Osteoblast (primary cell): ENCODE measurements around the gene PTX4. TPM values are rescaled to one million over a fixed set of nuclear protein-coding genes. Genes with fewer than 3 reads are reported as not detected.
"Not testable (repeated sequence)": the region's sequence is repeated elsewhere in the genome, so short reads cannot be mapped to it uniquely, and the experiment has no call there.

ENCODE experiments used
- DNase-seq: peaks from one replicate; pipeline ENCODE4 v3.0.0; 2011; ENCODE audit warnings: low spot score, mixed read lengths; ENCODE audit not compliant: insufficient read length; ENCODE audit errors: missing footprints
- H2AFZ ChIP-seq: 2 replicates; pipeline ENCODE4 v1.6.0; 2011; ENCODE audit warnings: mild to moderate bottlenecking, low read length
- H3K27ac ChIP-seq: 2 replicates; pipeline ENCODE4 v1.5.1; 2011; ENCODE audit warnings: mild to moderate bottlenecking, low read depth, low read length, moderate library complexity
- H3K27me3 ChIP-seq: 2 replicates; pipeline ENCODE4 v1.6.0; 2012; ENCODE audit warnings: mild to moderate bottlenecking, control low read depth, inconsistent platforms, low read length, moderate library complexity; ENCODE audit not compliant: insufficient read depth
- H3K36me3 ChIP-seq: 2 replicates; pipeline ENCODE4 v1.5.1; 2011; ENCODE audit warnings: mild to moderate bottlenecking, low read length, control low read depth, moderate library complexity; ENCODE audit not compliant: insufficient read depth
- H3K4me1 ChIP-seq: 2 replicates; pipeline ENCODE4 v1.5.1; 2011; ENCODE audit warnings: mild to moderate bottlenecking, low read length, control low read depth, moderate library complexity; ENCODE audit not compliant: insufficient read depth
- H3K4me2 ChIP-seq: 2 replicates; pipeline ENCODE4 v1.6.0; 2011; ENCODE audit warnings: mild to moderate bottlenecking, low read length; ENCODE audit not compliant: insufficient read depth
- H3K4me3 ChIP-seq: fragments of 200-600 bp; sonication (generic); 3 replicates; pipeline ENCODE4 v1.5.1; 2012; ENCODE audit warnings: mild to moderate bottlenecking, low read length, inconsistent platforms; ENCODE audit not compliant: insufficient read depth
- H3K79me2 ChIP-seq: 2 replicates; pipeline ENCODE4 v1.6.0; 2012; ENCODE audit warnings: mild to moderate bottlenecking, low read length, control low read depth, inconsistent platforms; ENCODE audit not compliant: insufficient read depth
- H3K9me3 ChIP-seq: 2 replicates; pipeline ENCODE4 v1.5.1; 2011; ENCODE audit warnings: low read depth, low read length, control low read depth
- H4K20me1 ChIP-seq: 2 replicates; pipeline ENCODE4 v1.6.0; 2012; ENCODE audit warnings: mild to moderate bottlenecking, low read length, control low read depth; ENCODE audit not compliant: insufficient read depth
- total RNA-seq: library from RNA; depleted of rRNA; stranded (reverse); fragments of >200 nt; gene quantifications from 2 replicates; pipeline ENCODE4 v1.2.3, GENCODE V29; 2012
- TF ChIP-seq, protein P1 (sequence below): IDR thresholded peaks from 2 replicates; pipeline ENCODE4 v1.5.1; 2011; ENCODE audit warnings: mild to moderate bottlenecking, low read depth, low read length, moderate library complexity; ENCODE audit errors: extremely low read depth

Gene PTX4
- total RNA-seq, 1 donor = not detected

DNA sequence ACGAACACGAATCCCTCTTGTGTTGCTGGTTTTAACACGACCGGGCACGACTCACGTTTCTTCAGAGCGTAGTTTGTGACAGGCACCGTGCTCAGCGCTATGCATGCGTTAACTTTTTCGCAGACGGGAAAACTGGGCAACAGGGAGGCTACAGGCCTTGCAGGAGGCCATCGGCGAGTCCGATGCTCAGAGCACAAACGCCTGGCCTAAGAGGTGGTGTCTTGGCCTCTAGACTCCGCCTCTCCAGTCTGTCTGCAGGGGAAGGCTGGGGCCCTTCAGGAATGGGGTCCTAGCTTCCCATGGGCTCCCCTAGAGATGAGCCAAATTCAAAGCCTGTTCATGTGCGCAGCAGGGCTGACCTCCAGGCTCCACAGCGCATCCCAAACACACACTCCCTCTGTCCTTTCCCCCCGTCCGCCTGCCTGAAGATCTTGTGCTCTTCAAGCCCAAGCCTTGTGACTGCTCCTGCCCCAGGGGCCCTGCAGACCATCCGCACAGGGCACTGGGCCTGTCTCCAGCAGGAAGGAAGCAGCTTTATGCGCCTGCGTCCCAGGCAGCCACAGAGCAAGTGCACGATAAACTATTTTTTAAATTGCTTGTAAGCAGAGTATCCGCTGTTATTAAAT, 17.1 kb downstream of the PTX4 start:
- TF ChIP-seq, protein P1, sequence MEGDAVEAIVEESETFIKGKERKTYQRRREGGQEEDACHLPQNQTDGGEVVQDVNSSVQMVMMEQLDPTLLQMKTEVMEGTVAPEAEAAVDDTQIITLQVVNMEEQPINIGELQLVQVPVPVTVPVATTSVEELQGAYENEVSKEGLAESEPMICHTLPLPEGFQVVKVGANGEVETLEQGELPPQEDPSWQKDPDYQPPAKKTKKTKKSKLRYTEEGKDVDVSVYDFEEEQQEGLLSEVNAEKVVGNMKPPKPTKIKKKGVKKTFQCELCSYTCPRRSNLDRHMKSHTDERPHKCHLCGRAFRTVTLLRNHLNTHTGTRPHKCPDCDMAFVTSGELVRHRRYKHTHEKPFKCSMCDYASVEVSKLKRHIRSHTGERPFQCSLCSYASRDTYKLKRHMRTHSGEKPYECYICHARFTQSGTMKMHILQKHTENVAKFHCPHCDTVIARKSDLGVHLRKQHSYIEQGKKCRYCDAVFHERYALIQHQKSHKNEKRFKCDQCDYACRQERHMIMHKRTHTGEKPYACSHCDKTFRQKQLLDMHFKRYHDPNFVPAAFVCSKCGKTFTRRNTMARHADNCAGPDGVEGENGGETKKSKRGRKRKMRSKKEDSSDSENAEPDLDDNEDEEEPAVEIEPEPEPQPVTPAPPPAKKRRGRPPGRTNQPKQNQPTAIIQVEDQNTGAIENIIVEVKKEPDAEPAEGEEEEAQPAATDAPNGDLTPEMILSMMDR = no peak
- peaks cover 83% of the 10 kb centered on the region for H3K79me2 ChIP-seq
- H3K27me3 ChIP-seq = no peaks in the 10 kb centered on the region
- no peak for DNase-seq
- H3K4me3 ChIP-seq = no peak overlapping the region
- H3K4me1 ChIP-seq = peaks cover 28% of the 10 kb centered on the region
- H2AFZ ChIP-seq = no peak overlapping the region
- H4K20me1 ChIP-seq = peaks cover 11% of the 10 kb centered on the region
- no peak overlapping the region for H3K4me2 ChIP-seq
- H3K9me3 ChIP-seq = peaks cover 3% of the 10 kb centered on the region
- H3K27ac ChIP-seq = peak overlapping the region; percentile 76
- H3K36me3 ChIP-seq = no peaks in the 10 kb centered on the region

DNA sequence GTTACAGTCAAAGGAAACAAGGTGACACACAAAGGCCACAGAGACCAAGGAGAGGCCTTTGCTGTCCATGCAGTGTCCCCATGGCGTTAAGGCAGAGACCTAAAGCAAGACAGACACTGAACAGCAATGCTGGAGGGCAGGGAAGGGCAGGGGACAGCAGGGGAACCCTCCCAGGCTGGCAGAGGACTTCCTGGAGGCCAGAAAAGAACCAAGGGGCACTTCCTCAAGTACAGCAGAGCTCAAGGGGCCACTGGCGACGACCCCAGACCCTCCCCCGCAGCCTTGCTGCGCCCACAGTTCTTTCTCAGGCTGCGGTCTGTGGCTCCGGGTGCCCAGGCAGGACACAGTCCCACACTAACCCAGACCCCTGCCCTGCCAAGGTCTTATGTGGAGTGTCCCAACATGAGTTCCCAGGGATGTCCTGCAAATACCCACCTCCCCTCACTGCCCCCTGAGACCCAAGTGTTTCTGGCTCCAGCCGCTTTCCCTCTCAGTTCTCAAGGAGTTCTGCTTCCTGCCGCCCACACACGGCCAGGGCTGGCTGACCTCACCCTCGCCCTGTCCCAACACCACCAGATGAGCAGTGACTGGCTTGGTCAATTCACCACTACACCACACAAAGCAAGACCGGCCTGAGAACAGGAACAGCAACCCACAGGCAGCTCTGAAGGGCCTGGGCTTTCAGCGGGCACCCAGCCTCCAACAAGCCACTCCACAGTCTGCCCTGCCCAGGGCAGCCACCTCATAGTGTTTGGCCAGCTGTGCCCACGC, 18.1 kb downstream of the PTX4 start:
- Histone ChIP-seq H2AFZ (peak overlapping the region; percentile 59), H3K27ac (peak overlapping the region; percentile 76), H3K4me2 (peak overlapping the region; percentile 67), H3K9me3 (peaks cover 3% of the 10 kb centered on the region), H3K4me3 (peak overlapping the region; percentile 48), H3K27me3 (no peaks in the 10 kb centered on the region), H4K20me1 (peaks cover 11% of the 10 kb centered on the region), H3K79me2 (peaks cover 93% of the 10 kb centered on the region), H3K36me3 (no peaks in the 10 kb centered on the region), H3K4me1 (peaks cover 26% of the 10 kb centered on the region)
- DNase-seq = peak; percentile 99
- TF ChIP-seq, protein P1 = no peak

DNA sequence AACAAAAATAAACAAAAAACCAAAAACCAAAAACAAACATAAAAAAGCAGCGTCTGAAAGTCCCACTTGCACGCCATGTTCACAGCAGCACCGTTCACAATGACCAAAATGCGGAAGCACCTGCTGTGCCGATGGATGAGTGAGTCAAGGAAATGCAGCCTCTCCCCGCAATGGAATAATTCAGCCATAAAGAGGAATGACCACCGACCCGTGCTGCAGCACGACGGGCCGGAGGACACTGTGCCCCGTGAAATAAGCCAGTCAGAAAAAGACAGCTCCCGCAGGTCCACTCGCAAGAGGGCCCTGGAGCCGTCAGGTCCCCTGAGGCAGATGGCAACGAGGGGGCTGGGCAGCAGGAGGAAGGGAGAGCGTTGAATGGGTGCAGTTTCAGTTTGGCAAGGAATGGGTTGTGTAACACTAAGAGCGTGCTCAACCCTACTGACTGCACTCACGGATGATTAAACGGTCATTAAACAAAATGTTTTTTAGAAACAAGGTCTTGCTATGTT, 19.0 kb downstream of the PTX4 start:
- H3K4me2 ChIP-seq = no peak overlapping the region
- DNase-seq = no peak
- no peak overlapping the region for H3K4me3 ChIP-seq
- H3K27me3 ChIP-seq = no peaks in the 10 kb centered on the region
- H3K79me2 ChIP-seq = peaks cover 94% of the 10 kb centered on the region
- no peaks in the 10 kb centered on the region for H3K36me3 ChIP-seq
- H3K4me1 ChIP-seq = peaks cover 21% of the 10 kb centered on the region
- H2AFZ ChIP-seq = no peak overlapping the region
- TF ChIP-seq, protein P1 = no peak
- no peak overlapping the region for H3K27ac ChIP-seq
- peaks cover 11% of the 10 kb centered on the region for H4K20me1 ChIP-seq
- H3K9me3 ChIP-seq = peaks cover 3% of the 10 kb centered on the region

DNA sequence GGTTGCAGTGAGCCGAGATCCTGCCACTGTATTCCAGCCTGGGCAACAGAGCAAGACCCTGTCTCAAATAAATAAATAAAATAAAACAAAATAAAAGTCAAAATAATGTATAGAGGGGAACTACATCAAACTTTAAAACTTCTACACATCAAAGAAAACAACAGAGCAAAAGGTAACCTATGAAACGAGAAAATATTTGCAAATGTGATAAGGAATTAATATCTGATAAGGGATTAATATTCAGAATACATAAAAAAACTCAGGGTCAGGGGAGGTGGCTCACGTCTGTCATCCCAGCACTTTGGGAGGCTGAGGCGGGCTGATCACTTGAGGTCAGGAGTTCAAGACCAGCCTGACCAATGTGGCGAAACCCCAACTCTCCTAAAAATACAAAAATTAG, 19.6 kb downstream of the PTX4 start:
- H3K27me3 ChIP-seq, H2AFZ ChIP-seq, H3K4me3 ChIP-seq, H3K36me3 ChIP-seq, H3K27ac ChIP-seq, H3K9me3 ChIP-seq, DNase-seq, H3K4me2 ChIP-seq: not testable (repeated sequence)
- Histone ChIP-seq H4K20me1 (peaks cover 11% of the 10 kb centered on the region), H3K79me2 (peaks cover 94% of the 10 kb centered on the region), H3K4me1 (peaks cover 19% of the 10 kb centered on the region)
